Stimulated activated CD4-positive, alpha-beta T cell treated with anti-CD3 and anti-CD28 coated beads, Interleukin-12 subunit alpha, Interleukin-12 subunit beta, amount 100 ng/mL, for 24 hours (primary cell): ENCODE data around the gene UBE2Q1.
A peak's percentile ranks its signal among the peaks of the same experiment; 100 is the strongest.
"Not testable (repeated sequence)": the region's sequence is repeated elsewhere in the genome, so short reads cannot be mapped to it uniquely, and the experiment has no call there.

Experiments used
- DNase-seq, 2 experiments: peaks; one replicate each; pipeline ENCODE4 v3.0.0-alpha.2; 2020; ENCODE audit warnings: low read depth in 2 of 2

Gene UBE2Q1

GRCh38 chr1:154551474-154551873, 7.0 kb downstream of the UBE2Q1 start:
- no peak for DNase-seq

- no peak for DNase-seq
These were observed 7.8 kb downstream of the UBE2Q1 start for GRCh38 chr1:154550657-154551056.

- no peak for DNase-seq
These were observed 8.4 kb downstream of the UBE2Q1 start for GRCh38 chr1:154550070-154550469.

GRCh38 chr1:154549202-154549770, 9.2 kb downstream of the UBE2Q1 start:
- no peak for DNase-seq

GRCh38 chr1:154548028-154548427, 10.4 kb downstream of the UBE2Q1 start:
- no peak for DNase-seq

GRCh38 chr1:154547105-154547732, 11.2 kb downstream of the UBE2Q1 start:
- DNase-seq = no peak

- peak in 1 of 2 experiments; percentile 51 for DNase-seq
These were observed 12.0 kb downstream of the UBE2Q1 start for GRCh38 chr1:154546264-154547063.

- no peak for DNase-seq
These were observed 17.2 kb downstream of the UBE2Q1 start for GRCh38 chr1:154541231-154541630.

GRCh38 chr1:154539486-154540483, 18.7 kb downstream of the UBE2Q1 start:
- DNase-seq = no peak

- DNase-seq = no peak
These were observed 21.9 kb downstream of the UBE2Q1 start for GRCh38 chr1:154536570-154536969.

- DNase-seq = no peak
These were observed 24.3 kb downstream of the UBE2Q1 start for GRCh38 chr1:154533952-154534844.

GRCh38 chr1:154531950-154532349, 26.5 kb downstream of the UBE2Q1 start:
- not testable (repeated sequence) for DNase-seq

- no peak for DNase-seq
These were observed 29.2 kb downstream of the UBE2Q1 start for GRCh38 chr1:154529308-154529707.

GRCh38 chr1:154527192-154527591, 31.3 kb downstream of the UBE2Q1 start:
- no peak for DNase-seq

GRCh38 chr1:154524881-154525280, 33.6 kb downstream of the UBE2Q1 start:
- no peak for DNase-seq

- DNase-seq = no peak
These were observed 36.8 kb downstream of the UBE2Q1 start for GRCh38 chr1:154521695-154522094.

- no peak for DNase-seq
These were observed 38.1 kb downstream of the UBE2Q1 start for GRCh38 chr1:154520333-154520732.

- no peak for DNase-seq
These were observed 38.9 kb downstream of the UBE2Q1 start for GRCh38 chr1:154519591-154519991.

- DNase-seq = no peak
These were observed 40.8 kb downstream of the UBE2Q1 start for GRCh38 chr1:154517661-154518060.

- DNase-seq = no peak
These were observed 44.4 kb downstream of the UBE2Q1 start for GRCh38 chr1:154514066-154514553.

GRCh38 chr1:154512760-154513159, 45.7 kb downstream of the UBE2Q1 start:
- DNase-seq = no peak
